OCI-LY7 (cell line): Measurements from ENCODE around the gene ELAPOR2. TPM values are rescaled to one million over a fixed set of nuclear protein-coding genes. Genes with fewer than 3 reads are reported as not detected.

ENCODE experiments used
- total RNA-seq, 2 experiments: library from RNA; depleted of rRNA in 1 of 2; stranded (reverse); fragments of >200 nt in 1 of 2; shearing (Covaris generic) in 1 of 2; gene quantifications; 2 replicates each; pipeline ENCODE4 v1.2.3, GENCODE V29; 2014 to 2022

ELAPOR2 gene
- total RNA-seq, 2 experiments from 2014 or later = 4.6 to 8.6 TPM

Other genes with a start within 250 kb of the ELAPOR2 start
- gene DMTF1, start 92.8 kb upstream of the ELAPOR2 start, total RNA-seq (2014; rRNA removed; shearing (Covaris generic)) = 111 and 123 TPM in 2 replicates
- gene DMTF1, start 92.8 kb upstream of the ELAPOR2 start, total RNA-seq (2022) = 188 and 197 TPM in 2 replicates
- gene TMEM243, start 160.1 kb upstream of the ELAPOR2 start, total RNA-seq (2014; rRNA removed; shearing (Covaris generic)) = 116 and 126 TPM in 2 replicates
- gene TMEM243, start 160.1 kb upstream of the ELAPOR2 start, total RNA-seq (2022) = 88.7 and 101 TPM in 2 replicates